KOPT-K1 (cell line): ENCODE data around the gene OXLD1.

Experiments
- H3K27ac ChIP-seq: fragments of 200-600 bp; sonication (generic); 2 replicates; pipeline ENCODE4 v1.5.1; 2016; ENCODE audit warnings: antibody characterized with exemption, mild to moderate bottlenecking, low read depth, low read length; ENCODE audit not compliant: poor library complexity, severe bottlenecking
- H3K36me3 ChIP-seq: fragments of 200-600 bp; sonication (generic); 2 replicates; pipeline ENCODE4 v1.5.1; 2017; ENCODE audit warnings: antibody characterized with exemption, mild to moderate bottlenecking, low read length, moderate library complexity; ENCODE audit not compliant: insufficient read depth
- H3K9me3 ChIP-seq: fragments of 200-600 bp; sonication (generic); 2 replicates; pipeline ENCODE4 v1.5.1; 2017; ENCODE audit warnings: antibody characterized with exemption, low read length, mild to moderate bottlenecking; ENCODE audit not compliant: insufficient read depth, poor library complexity, severe bottlenecking

The OXLD1 gene

DNA sequence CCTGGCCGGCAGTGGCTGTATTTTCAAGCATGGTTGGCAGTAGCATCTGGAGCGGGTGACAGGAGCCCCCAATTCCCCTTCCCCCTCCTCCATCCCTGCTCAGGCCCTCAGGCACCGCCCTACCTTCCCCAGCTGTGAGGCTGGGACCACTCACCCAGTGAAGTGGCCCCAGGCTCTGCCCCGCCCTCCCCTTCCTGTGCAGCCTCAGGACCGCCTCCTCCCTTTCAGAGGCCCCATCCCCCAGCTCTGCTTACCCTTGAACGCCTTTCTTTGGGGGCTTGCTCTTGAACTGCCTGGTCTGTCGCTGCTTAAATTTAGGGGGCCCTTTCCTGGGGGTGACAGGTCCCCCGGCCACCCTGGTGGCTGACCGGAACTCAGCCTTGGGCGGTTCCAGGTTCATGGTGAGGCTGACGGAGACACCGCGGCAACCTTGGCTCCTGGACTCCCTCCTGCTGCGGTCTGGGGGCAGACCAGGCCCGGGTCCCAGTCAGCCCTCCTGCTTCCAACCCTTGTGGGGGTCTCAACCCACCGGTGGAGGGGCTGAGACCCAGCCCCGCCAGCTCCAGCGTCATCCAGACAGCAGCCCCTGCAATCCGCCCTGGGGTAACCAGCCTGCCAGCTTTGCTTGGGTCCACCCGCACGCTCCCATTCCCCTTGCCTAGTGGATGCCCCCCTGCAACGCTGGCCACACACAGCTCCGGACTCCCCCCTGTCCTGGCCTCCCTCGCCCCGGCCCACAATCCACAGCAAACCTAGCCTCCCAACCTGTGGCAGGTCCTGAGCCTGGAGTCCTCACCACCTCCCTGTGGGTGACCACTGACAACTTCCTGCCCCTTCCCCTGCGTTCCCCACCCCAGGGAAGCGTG, 13.3 kb downstream of the OXLD1 start:
- Histone ChIP-seq H3K9me3 (peaks cover 13% of the 10 kb centered on the region), H3K27ac (peak overlapping the region; percentile 65), H3K36me3 (no peaks in the 10 kb centered on the region)

DNA sequence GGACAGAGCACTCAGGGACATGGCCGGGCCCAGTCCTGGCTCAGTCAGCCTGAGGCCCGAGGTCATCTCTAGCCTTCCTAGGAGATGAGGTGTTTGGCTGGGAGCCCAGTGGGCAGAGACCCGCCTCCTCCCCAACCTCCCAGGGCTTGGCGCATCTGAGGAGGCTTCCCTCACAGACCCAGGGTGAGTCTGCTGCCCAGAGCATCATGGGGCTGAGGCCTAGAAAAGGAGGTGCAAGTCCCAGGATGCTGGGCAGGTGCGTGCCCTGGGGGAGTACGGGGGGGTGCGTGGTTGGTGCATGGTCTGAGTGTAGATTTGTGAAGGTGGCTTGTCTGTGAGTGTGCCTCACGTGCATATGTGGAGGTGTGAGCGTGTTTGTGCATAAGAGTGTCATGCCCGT, 14.7 kb downstream of the OXLD1 start:
- Histone ChIP-seq H3K27ac (no peak overlapping the region), H3K36me3 (no peaks in the 10 kb centered on the region)

DNA sequence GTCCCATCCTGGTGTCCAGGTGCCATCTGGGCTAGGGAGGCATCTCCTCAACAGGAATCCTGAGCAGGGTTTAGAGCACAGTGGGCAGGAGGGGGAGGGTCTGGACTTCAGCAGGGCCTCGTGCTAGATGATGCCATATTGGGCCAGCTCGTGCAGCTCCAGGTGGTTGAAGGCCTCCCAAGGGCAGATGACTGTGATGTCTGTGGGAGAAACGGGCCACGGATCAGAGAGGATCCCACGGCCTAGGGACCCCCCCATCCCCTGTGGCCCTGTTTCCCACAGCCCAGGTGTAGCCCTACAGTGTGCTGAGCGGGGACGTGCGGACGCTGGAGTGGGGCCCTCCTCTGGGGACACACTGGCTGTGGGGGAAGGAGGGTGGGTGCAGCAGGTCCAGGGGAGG, 15.5 kb downstream of the OXLD1 start:
- Histone ChIP-seq H3K36me3 (no peaks in the 10 kb centered on the region), H3K27ac (no peak overlapping the region)

More for the DNA sequence above, 14.7 kb downstream of the OXLD1 start:
- peaks cover 13% of the 10 kb centered on the region for H3K9me3 ChIP-seq

DNA sequence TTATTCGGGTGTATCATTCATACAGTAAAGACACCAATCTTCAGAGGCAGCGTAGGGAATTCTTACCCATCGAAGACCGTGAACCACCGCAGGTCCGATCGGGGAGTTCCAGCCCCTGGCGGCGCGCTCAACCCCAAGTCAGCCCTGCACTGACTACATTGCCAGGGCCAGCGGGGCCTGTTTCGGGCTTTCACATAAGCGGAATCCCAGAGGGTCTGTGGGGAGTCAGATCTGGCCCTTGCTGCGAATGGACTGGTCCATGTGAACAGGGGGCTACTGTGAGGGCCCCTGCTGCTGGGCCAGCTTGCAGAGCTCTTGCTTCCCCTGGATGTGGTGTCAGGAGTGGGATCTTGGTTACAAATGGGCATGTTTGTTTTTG, 17.7 kb downstream of the OXLD1 start:
- H3K27ac ChIP-seq = no peak overlapping the region
- H3K36me3 ChIP-seq = no peaks in the 10 kb centered on the region

More for the DNA sequence above, 15.5 kb downstream of the OXLD1 start:
- H3K9me3 ChIP-seq = peaks cover 13% of the 10 kb centered on the region

DNA sequence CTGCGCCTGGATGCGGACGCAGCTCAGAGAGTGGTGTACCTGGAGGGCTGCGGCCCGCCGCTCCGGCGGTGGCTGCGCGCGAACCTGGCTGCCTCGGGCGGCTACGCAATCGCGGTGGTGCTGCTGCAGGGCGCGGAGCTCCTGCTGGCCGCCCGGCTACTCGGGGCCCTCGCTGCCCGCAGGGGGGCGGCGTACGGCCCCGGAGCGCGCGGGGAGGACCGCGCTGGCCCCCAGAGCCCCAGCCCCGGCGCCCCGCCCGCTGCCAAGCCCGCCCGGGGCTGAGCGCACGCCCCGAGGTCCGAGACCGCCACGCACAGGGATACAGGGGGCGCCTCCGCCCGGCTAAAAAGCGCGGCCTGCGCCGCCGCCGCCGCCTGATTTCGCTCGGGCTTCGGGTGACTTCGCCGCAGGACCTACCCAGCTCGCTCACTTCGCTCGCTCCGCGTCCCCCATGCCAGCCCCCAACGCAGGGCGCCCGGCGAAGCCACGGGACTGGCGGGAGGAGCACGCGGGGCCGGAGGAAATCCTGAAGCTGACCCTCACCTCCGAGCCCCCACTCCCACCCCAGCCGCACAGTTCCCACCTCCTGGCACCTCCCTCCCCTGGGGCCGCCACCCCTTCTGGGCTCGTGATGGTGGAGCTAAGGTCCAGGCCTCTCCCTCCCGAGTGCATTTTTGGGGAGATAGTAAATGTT, 18.2 kb downstream of the OXLD1 start:
- no peaks in the 10 kb centered on the region for H3K36me3 ChIP-seq
- H3K9me3 ChIP-seq = peaks cover 13% of the 10 kb centered on the region
- no peak overlapping the region for H3K27ac ChIP-seq

More for the DNA sequence above, 17.7 kb downstream of the OXLD1 start:
- H3K9me3 ChIP-seq = peaks cover 13% of the 10 kb centered on the region

DNA sequence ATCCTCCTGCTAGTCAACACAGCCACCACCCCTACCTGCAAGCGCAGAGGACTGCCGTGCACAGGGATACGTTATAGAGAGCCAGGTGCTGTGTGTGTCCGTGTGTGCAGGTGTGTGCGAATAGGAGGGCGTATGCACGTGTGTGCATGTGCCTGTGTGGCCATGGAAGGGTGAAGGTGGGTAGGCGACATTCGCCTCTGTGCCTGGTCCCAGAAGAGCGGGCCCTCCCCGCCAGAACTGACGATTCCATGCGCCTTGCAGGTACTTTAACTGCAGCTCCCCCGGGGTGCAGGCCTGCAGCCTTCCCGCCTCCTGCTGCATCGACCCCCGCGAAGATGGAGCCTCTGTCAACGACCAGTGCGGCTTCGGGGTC, 18.8 kb downstream of the OXLD1 start:
- Histone ChIP-seq H3K27ac (no peak overlapping the region), H3K36me3 (no peaks in the 10 kb centered on the region), H3K9me3 (peaks cover 13% of the 10 kb centered on the region)

DNA sequence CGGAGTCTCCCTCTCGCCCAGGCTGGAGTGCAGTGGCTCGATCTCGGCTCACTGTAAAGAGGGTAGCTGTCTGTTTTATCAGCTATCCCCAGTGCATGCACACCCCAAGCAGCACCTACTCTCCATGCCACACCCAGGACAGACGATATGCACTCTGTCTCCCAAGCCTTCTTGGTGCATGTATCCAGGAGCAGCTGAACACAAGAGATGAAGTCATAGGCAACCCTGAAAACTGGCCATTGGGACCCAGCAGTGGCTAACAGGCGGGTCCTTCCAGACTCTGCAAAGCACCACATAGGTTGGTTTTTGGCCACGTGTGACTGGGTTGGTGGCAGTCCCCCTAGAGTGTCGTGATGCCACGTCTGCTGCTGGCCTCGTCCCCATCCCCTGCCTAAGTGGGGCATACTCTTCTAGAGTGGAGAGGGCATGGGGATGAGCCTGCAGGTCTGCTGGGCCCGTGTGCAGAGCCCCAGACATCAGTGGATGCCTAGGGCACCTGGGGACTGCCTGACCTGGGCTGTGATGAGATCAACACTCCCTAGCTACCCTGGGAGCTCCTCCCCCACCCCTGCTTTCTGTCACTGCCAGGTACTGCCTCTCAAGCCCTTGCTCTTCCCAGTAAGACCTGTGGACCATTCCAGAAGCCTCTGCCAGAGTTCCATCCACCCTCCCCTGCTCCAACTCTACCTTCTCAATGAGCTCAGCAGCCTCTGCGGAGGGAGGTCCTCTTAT, 19.4 kb downstream of the OXLD1 start:
- H3K36me3 ChIP-seq = no peaks in the 10 kb centered on the region
- peaks cover 13% of the 10 kb centered on the region for H3K9me3 ChIP-seq
- H3K27ac ChIP-seq = no peak overlapping the region

DNA sequence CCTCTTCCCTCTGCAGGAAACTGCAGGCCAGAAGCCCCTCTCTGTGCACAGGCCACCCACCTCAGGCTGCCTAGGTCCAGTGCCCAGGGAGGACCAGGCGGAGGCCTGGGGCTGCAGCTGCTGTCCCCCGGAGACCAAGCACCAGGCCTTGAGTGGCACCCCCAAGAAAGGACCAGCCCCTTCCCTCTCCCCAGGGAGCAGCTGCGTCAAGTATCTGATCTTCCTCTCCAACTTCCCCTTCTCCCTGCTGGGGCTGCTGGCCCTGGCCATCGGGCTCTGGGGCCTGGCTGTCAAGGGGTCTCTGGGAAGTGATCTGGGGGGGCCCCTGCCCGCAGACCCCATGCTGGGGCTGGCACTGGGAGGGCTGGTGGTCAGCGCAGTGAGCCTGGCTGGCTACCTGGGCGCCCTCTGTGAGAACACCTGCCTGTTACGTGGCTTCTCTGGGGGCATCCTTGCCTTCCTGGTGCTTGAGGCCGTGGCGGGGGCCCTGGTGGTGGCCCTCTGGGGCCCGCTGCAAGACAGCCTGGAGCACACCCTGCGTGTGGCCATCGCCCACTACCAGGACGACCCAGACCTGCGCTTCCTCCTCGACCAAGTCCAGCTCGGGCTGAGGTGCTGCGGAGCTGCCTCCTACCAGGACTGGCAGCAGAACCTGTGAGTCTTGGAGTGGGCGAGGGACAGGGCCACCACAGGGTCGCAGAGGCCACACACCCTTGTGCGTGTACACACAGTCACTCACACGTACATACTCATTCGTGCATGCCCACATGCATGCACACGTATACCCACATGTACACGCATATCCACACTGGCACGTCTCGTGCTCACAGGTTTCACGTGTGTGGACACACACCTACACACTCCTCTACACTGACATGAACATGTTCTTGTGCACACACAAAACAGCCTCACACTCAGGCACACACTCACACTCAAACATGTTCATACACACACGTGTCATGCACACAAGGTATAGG, 21.1 kb downstream of the OXLD1 start:
- Histone ChIP-seq H3K9me3 (peaks cover 13% of the 10 kb centered on the region), H3K27ac (no peak overlapping the region), H3K36me3 (no peaks in the 10 kb centered on the region)

DNA sequence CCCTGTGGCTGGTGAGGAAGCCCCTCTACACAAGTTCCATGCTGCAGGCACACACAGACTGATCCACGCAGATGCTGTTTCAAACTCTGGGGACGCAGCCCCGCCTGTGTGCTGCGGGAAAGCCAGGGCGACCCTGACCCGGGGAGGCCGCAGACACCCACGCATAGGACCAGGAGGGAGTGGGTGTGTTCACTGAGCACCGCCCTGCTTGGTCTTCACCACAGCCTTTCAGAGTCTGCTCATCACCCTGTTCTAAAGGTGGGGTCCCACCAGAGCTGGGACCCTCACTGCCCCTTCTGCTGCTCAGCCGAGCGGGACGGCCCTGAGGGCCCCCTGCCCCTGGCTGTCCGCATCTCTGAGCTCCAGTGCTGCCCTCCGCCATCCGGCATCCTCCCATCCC, 21.9 kb downstream of the OXLD1 start:
- no peaks in the 10 kb centered on the region for H3K36me3 ChIP-seq
- no peak overlapping the region for H3K27ac ChIP-seq
- H3K9me3 ChIP-seq = peaks cover 13% of the 10 kb centered on the region

DNA sequence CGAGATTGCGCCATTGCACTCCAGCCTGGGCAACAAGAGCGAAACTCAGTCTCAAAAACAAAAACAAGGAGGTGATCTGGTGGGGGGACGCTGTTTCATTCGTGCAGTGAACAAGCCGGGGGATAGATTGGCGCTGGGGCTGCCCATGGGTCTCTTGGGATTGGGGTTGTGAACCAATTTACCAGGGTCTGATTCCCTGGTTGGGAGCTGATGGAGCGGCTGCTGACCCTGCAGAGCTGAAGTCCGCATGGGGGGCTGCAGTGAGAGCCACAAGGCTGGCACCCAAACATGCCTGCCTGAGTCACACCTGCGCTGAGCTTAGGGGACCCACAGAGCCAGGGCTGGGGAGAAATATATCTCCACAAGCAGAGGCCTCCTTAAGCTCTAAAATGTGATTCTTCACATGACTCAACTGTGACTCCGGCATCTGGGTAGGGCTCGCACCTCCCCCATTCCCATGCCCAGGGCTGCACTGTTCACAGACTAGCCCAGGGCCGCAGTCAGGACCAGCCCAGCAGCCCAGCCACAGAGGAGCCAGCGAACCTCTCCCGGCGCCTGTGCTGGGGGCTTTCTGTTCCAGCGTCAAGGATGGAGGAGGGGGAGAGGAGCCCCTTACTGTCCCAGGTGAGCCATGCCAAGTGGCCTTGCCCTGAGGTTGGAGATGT, 24.4 kb downstream of the OXLD1 start:
- Histone ChIP-seq H3K27ac (no peak overlapping the region), H3K9me3 (no peaks in the 10 kb centered on the region)

DNA sequence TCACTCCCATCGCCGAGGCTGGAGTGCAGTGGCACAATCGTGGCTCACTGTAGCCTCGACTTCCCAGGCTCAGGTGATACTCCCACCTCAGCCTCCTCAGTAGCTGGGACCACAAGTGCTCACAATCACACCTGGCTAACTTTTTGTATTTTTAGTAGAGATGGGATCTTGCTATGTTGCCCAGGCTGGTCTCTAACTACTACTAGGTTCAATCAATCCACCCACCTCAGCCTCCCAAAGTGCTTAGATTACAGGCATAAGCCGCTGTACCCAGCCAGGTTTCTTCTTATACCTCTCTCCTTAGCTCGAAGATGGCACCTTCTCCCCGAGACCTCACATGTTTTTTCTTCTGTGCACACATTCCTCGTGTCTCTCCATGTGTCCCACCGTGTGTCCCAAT, 26.4 kb downstream of the OXLD1 start:
- Histone ChIP-seq H3K9me3 (no peaks in the 10 kb centered on the region), H3K36me3 (no peaks in the 10 kb centered on the region), H3K27ac (no peak overlapping the region)

More for the DNA sequence above, 24.4 kb downstream of the OXLD1 start:
- no peaks in the 10 kb centered on the region for H3K36me3 ChIP-seq

DNA sequence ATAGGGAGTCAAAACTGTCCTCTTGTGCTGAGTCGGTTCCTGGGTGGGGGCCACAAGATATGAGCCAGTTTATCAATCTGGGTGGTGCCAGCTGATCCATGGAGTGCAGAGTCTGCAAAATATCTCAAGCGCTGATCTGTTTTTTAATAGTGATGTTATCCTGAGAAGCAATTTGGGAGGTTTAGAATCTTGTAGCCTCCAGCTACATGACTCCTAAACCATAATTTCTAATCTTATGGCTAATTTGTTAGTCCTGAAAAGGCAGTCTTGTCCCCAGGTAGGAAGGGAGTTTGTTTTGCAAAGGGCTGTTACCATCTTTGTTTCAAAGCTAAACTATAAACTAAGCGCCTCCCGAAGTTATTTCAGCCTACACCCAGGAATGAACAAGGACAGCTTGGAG, 27.7 kb downstream of the OXLD1 start:
- Histone ChIP-seq H3K36me3 (no peaks in the 10 kb centered on the region), H3K27ac (no peak overlapping the region), H3K9me3 (no peaks in the 10 kb centered on the region)

DNA sequence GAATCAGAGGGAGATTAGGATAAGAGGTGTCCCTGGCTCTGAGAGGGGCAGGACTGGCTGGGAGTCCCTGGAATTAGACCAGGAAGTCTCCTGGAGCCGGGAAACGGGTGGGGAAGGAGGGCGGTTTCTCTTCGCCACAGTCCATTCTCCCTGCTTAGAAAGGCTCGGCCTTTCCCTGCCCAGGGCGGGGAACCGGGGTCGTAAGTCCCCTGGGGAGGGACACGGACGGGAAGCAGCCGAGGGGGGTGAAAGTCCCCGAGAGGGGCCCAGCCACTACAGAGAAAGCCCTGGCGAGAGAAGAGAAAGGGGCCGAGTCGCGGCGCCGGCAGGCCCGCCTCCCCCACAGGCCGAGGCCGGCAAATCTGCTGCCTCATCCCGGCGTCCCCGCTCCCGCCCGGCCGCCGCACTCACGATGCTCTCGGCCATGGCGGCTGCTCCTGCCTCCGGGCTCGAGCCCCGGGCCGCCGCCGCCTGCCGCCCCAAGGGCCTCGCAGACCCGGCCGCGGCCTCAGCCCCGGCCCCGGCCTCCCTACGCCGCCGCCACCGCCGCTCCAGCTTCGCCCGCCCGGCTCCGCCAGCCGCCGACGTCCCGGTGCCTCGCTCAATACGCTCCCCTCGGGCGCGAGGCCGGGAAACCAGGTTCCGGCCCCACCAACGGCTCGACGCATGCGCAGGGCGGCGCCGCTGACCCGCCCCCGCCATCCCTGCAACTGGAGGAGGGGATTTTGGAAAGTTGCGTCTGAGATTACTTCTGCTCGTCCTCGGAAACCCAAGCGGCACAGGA, 29.7 kb downstream of the OXLD1 start, which contains the start of the genes NPLOC4 and TSPAN10:
Gene NPLOC4, minus strand, starts transcription at position 608 of the 784 bp plus-strand sequence. Its CDS starts 182 bp downstream, at position 426.
Gene TSPAN10, plus strand, starts transcription at position 692 of the 784 bp plus-strand sequence. CDS start 5,217 bp downstream, outside the sequence.
- peaks cover 4% of the 10 kb centered on the region for H3K36me3 ChIP-seq
- H3K27ac ChIP-seq = peak within 1 kb of the TSS; percentile 74

More for the DNA sequence above, 29.7 kb downstream of the OXLD1 start, which contains the start of the genes NPLOC4 and TSPAN10:
- no peaks in the 10 kb centered on the region for H3K9me3 ChIP-seq
